Loucy (cell line): ENCODE data around the gene GRAP.
"Not testable (repeated sequence)": the region's sequence is repeated elsewhere in the genome, so short reads cannot be mapped to it uniquely, and the experiment has no call there.

ENCODE experiments used
- H2AFZ ChIP-seq: fragments of 200-600 bp; sonication (generic); 2 replicates; pipeline ENCODE4 v1.6.0; 2016; ENCODE audit warnings: antibody characterized with exemption, mild to moderate bottlenecking, low read length, moderate library complexity
- H3F3A ChIP-seq: fragments of 200-600 bp; 2 replicates; pipeline ENCODE4 v1.6.0; 2016; ENCODE audit warnings: antibody characterized with exemption, low read depth, mild to moderate bottlenecking
- H3K27me3 ChIP-seq: fragments of 200-600 bp; sonication (generic); 2 replicates; pipeline ENCODE4 v1.6.1; 2014; ENCODE audit warnings: low read length, mild to moderate bottlenecking; ENCODE audit not compliant: insufficient read depth, poor library complexity, severe bottlenecking
- H3K36me3 ChIP-seq: fragments of 200-600 bp; sonication (generic); 2 replicates; pipeline ENCODE4 v1.6.1; 2016; ENCODE audit warnings: low read length; ENCODE audit not compliant: insufficient read depth
- H3K4me1 ChIP-seq: fragments of 200-600 bp; sonication (generic); 2 replicates; pipeline ENCODE4 v1.5.1; 2014; ENCODE audit warnings: low read length, mild to moderate bottlenecking; ENCODE audit not compliant: insufficient read depth, poor library complexity, severe bottlenecking
- H3K4me2 ChIP-seq: fragments of 200-600 bp; sonication (generic); 2 replicates; pipeline ENCODE4 v1.6.0; 2014; ENCODE audit warnings: antibody characterized with exemption, low read length, low read depth, mild to moderate bottlenecking; ENCODE audit not compliant: poor library complexity, severe bottlenecking
- H3K4me3 ChIP-seq: fragments of 200-600 bp; sonication (generic); 2 replicates; pipeline ENCODE4 v1.5.1; 2014; ENCODE audit warnings: low read length, mild to moderate bottlenecking, mixed read lengths; ENCODE audit not compliant: poor library complexity, severe bottlenecking
- H3K79me2 ChIP-seq: fragments of 200-600 bp; sonication (generic); 2 replicates; pipeline ENCODE4 v1.6.1; 2014; ENCODE audit warnings: low read length; ENCODE audit not compliant: insufficient read depth
- H3K9ac ChIP-seq: fragments of 200-600 bp; sonication (generic); 2 replicates; pipeline ENCODE4 v1.6.0; 2014; ENCODE audit warnings: mild to moderate bottlenecking, low read depth, low read length, moderate library complexity; ENCODE audit not compliant: poor library complexity, severe bottlenecking
- H3K9me2 ChIP-seq: fragments of 200-600 bp; sonication (generic); replicated peaks from 2 replicates; pipeline ENCODE4 v1.6.1; 2016; ENCODE audit warnings: low read depth, low read length, mixed read lengths
- H3K9me3 ChIP-seq: fragments of 200-600 bp; sonication (generic); 2 replicates; pipeline ENCODE4 v1.6.1; 2014; ENCODE audit warnings: mild to moderate bottlenecking, antibody characterized with exemption, low read length, low read depth; ENCODE audit not compliant: insufficient read depth
- H4K20me1 ChIP-seq: fragments of 200-600 bp; sonication (generic); 2 replicates; pipeline ENCODE4 v1.6.0; 2014; ENCODE audit warnings: antibody characterized with exemption, low read length, mild to moderate bottlenecking; ENCODE audit not compliant: insufficient read depth, poor library complexity, severe bottlenecking

The GRAP gene

DNA sequence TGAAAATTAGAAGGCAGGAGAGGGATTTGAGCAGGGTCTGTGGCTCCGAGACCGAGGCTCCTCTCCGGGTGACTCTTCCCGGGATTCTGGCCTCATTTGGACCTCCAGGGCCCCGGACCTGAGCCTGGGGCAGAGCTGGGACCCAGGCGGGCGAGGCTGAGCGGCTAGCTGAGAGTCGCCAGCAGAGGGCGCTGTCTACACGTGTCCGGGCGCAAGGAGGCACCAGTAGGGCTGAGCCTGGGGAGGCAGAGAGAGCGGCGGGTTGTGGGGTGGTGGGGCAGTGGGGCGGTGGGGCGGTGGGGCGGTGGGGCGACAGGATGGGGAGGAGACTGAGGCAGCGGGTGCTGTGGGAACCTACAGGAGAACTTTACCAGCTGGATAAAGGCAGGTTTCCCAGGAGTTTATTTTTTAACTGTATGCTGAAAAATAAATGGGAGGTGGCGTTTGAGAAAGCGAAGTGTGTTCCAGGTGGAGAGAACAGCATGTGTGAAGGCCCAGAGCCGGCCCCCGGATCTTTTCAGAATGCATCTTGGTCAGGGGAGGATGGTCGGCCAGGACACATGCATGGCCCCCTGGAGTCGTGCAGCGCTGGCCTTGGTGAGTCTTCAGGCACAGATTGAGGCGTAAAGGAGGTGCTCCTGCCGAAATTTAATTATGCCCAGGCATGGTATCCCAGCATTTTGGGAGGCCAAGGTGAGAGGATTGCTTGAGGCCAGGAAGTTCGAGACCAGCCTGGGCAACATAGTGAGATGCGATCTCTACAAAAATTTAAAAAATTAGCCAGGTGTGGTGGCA lies 29.8 kb upstream of the GRAP start:
- not testable (repeated sequence) for H3K4me3 ChIP-seq, H3K79me2 ChIP-seq, H3K4me2 ChIP-seq, H3K9me2 ChIP-seq, H4K20me1 ChIP-seq, H3K9ac ChIP-seq, H3K27me3 ChIP-seq, H3K4me1 ChIP-seq, H2AFZ ChIP-seq, H3F3A ChIP-seq, H3K9me3 ChIP-seq, H3K36me3 ChIP-seq

DNA sequence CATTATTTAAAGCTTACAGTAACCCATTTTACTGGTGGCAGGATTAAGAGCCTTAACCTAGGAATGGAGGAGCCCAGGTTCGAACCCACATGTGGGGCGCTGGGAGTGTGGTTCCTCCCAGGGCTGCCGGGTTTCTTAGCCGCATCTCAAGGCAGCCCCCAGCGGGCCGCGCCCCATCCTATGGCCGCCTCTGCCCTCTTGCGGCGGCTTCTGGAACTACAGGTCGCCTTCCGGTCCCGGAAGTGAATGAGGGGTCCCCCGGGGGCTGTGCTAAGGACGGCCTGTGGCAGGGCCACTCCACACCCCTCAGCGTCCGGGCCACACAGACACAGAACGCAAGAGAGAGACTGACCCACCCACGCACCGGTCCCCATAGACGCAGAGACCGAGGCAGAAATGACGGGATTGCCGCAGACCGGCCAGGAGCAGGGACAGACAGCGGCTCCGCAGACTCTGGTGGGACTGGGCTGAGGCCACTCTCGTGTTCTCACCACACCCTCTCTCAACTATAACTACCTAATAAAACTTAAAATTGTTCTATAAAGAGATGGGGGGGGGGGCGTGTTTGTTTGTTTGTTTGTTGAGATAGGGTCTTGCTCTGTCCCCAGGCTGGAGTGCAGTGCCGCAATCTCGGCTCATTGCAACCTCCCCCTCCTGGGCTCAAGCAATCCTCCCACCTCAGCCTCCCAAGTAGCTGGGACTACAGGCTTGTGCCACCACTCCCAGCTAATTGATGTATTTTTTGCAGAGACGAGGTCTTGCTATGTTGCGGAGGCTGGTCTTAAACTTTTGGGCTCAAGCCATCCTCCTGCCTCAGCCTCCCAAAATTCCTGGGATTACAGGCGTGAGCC lies 23.8 kb upstream of the GRAP start:
- H3F3A ChIP-seq, H3K4me1 ChIP-seq, H3K4me2 ChIP-seq, H2AFZ ChIP-seq, H3K9me3 ChIP-seq, H3K4me3 ChIP-seq, H3K36me3 ChIP-seq, H3K9me2 ChIP-seq, H3K79me2 ChIP-seq, H3K9ac ChIP-seq, H4K20me1 ChIP-seq, H3K27me3 ChIP-seq: not testable (repeated sequence)

DNA sequence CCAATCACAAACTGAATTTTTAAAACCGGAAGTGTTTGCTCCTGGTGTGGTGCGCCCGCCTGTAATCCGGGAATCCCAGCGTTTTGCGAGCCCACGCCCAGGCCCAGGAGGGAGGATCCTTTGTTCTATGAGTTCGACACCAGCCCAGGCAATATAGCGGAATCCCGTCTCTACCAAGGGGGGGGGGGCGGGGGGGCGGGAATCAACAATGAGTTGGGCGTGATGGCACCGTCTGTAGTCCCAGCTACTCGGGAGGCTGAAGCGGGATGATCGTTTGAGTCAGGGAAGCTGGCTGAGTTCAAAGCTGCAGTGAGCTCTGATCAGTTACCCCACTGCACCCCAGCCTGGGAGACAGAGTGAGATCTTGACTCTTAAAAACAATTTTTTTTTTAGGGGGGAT lies 17.6 kb upstream of the GRAP start:
- H3F3A ChIP-seq, H3K4me2 ChIP-seq, H3K4me3 ChIP-seq, H3K27me3 ChIP-seq, H2AFZ ChIP-seq, H3K9me3 ChIP-seq, H4K20me1 ChIP-seq, H3K4me1 ChIP-seq, H3K79me2 ChIP-seq, H3K9me2 ChIP-seq, H3K36me3 ChIP-seq, H3K9ac ChIP-seq: not testable (repeated sequence)

DNA sequence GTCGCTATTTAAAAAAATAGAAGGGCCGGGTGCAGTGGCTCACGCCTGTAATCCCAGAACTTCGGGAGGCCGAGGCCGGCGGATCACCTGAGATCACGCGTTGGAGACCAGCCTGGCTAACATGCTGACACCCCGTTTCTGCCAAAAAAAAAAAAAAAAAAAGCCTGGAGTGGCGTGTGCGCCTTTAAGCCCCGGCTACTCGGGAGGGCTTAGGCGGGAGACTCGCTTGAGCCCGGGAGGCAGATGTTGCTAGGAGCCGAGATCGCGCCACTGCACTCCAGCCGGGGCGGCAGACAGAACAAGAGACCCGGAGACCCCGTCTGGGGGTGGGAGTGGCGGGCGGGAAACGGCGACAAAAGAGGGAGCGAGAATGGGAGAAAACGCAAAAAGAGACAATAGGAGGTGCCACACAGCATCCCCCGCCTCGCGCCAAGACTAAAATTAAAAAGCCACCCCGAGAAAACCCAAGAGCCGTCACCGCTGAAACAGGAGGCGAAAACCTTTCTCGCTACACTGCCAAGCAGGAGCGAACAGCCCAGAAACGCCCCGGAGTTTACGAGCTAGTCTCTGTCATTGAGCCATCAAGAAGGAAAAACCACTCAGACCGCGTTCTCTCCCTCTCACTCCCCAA lies 16.7 kb upstream of the GRAP start:
- H3K9me3 ChIP-seq, H3K4me2 ChIP-seq: not testable (repeated sequence)

DNA sequence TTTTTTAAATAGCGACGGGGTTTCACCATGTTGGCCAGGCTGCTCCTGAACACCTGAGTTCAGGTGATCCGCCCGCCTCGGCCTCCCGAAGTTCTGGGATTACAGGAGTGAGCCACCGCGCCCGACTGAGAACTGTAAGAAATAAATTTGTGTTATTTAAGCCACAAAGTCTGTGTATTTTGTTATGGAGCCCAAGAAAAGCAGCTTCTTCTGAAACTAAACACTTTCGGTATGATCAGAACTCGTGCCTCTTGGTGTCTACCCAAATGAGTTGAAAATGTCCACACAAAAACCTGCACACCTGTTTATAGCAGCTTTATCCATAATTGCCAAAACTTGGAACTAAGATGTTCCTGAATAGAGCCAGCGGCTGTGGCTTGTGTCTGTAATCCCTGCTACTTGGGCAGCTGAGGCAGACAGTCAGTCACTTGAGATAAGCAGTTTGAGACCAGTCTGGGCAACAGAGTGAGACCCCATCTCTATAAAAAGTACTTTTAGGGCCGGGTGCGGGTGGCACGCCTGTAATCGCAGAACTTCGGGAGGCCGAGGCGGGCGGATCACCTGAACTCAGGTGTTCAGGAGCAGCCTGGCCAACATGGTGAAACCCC lies 16.1 kb upstream of the GRAP start:
- not testable (repeated sequence) for H3F3A ChIP-seq, H2AFZ ChIP-seq, H3K4me3 ChIP-seq, H3K79me2 ChIP-seq, H3K4me2 ChIP-seq, H3K27me3 ChIP-seq, H3K9ac ChIP-seq, H3K9me3 ChIP-seq, H4K20me1 ChIP-seq, H3K4me1 ChIP-seq, H3K9me2 ChIP-seq, H3K36me3 ChIP-seq

More for the DNA sequence above, 16.7 kb upstream of the GRAP start:
- not testable (repeated sequence) for H2AFZ ChIP-seq, H3K36me3 ChIP-seq, H3K4me3 ChIP-seq, H3K4me1 ChIP-seq, H4K20me1 ChIP-seq, H3K79me2 ChIP-seq, H3F3A ChIP-seq, H3K9me2 ChIP-seq, H3K27me3 ChIP-seq, H3K9ac ChIP-seq

GRCh38 chr17:19062009-19062717 lies 15.4 kb upstream of the GRAP start:
- H3K9ac ChIP-seq, H3K9me3 ChIP-seq, H3K27me3 ChIP-seq, H3K9me2 ChIP-seq, H3K4me3 ChIP-seq, H3K79me2 ChIP-seq, H3K4me2 ChIP-seq, H3K36me3 ChIP-seq, H3K4me1 ChIP-seq, H2AFZ ChIP-seq, H3F3A ChIP-seq, H4K20me1 ChIP-seq: not testable (repeated sequence)
